Endothelial cell of umbilical vein (primary cell): ENCODE measurements around the gene KCNQ5.

Experiments
- EZH2 ChIP-seq: IDR thresholded peaks from 2 replicates; pipeline ENCODE4 v1.6.1; 2012; ENCODE audit warnings: borderline replicate concordance, low read depth, mild to moderate bottlenecking, moderate library complexity, low read length, inconsistent platforms; ENCODE audit not compliant: severe bottlenecking
- GATA2 ChIP-seq: IDR thresholded peaks from 2 replicates; pipeline ENCODE4 v1.7.0; 2011; ENCODE audit warnings: low read depth, mild to moderate bottlenecking, moderate library complexity, mixed read lengths, low read length; ENCODE audit not compliant: insufficient read length, insufficient read depth
- POLR2A ChIP-seq: IDR thresholded peaks from 2 replicates; pipeline ENCODE4 v1.6.1; 2012; ENCODE audit warnings: low read depth, mild to moderate bottlenecking, control low read depth, low read length
- TF ChIP-seq, protein P1 (sequence below), 2 donors: IDR thresholded peaks; 1 replicate in 1 of 2; 2 replicates in 1 of 2; pipeline ENCODE4 v1.5.1; 2011; ENCODE audit warnings: low read length in 2 of 2, mild to moderate bottlenecking in 2 of 2, moderate library complexity in 2 of 2, control low read depth in 1 of 2, inconsistent platforms in 1 of 2, low read depth in 1 of 2; ENCODE audit not compliant: insufficient read depth in 1 of 2; ENCODE audit errors: extremely low read depth in 1 of 2

DNA sequence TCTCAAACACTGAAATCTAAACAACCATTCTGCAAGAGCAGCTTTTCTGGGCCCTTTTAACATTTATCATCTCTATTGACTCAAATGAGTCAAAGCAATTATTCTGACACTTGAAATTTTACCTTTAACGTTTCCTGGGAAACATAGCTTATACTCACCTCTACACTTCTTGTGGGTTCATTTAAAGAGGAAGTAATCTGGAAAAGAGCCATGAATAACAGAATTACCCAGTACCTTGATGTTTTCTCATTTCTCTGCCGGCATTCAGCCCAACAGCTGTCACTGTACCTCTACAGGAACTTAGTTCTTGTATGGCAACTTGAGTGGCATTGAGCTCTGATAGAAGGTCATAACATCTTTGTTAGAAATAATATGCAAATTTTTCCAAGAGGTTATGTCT is 272.2 kb downstream of the KCNQ5 start:
- TF ChIP-seq POLR2A (no peak), GATA2 (no peak), EZH2 (no peak)
- TF ChIP-seq, protein P1, sequence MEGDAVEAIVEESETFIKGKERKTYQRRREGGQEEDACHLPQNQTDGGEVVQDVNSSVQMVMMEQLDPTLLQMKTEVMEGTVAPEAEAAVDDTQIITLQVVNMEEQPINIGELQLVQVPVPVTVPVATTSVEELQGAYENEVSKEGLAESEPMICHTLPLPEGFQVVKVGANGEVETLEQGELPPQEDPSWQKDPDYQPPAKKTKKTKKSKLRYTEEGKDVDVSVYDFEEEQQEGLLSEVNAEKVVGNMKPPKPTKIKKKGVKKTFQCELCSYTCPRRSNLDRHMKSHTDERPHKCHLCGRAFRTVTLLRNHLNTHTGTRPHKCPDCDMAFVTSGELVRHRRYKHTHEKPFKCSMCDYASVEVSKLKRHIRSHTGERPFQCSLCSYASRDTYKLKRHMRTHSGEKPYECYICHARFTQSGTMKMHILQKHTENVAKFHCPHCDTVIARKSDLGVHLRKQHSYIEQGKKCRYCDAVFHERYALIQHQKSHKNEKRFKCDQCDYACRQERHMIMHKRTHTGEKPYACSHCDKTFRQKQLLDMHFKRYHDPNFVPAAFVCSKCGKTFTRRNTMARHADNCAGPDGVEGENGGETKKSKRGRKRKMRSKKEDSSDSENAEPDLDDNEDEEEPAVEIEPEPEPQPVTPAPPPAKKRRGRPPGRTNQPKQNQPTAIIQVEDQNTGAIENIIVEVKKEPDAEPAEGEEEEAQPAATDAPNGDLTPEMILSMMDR (IDR thresholded peaks at IDR 0.05; ENCODE audit: extremely low read depth in 1 of 2, insufficient read depth in 1 of 2, low read depth in 1 of 2, low read length in 2 of 2) = no peak
